Vagina (tissue), 2 donors: Measurements from ENCODE around the gene LRRC3.

ENCODE experiments used
- CTCF ChIP-seq, 3 experiments: fragments of 450-650 bp in 2 of 3; fragments of 200-600 bp in 1 of 3; sonication (generic) in 1 of 3; IDR thresholded peaks; one replicate each; pipeline ENCODE4 v1.5.1; 2017 to 2019; ENCODE audit warnings: antibody characterized with exemption in 3 of 3, mild to moderate bottlenecking in 2 of 3, moderate library complexity in 2 of 3
- POLR2A ChIP-seq, 2 donors: fragments of 450-650 bp; IDR thresholded peaks; one replicate each; pipeline ENCODE4 v1.6.1; 2017; ENCODE audit warnings: antibody characterized with exemption in 2 of 2, mild to moderate bottlenecking in 2 of 2, moderate library complexity in 2 of 2

- TF ChIP-seq CTCF (IDR thresholded peaks at IDR 0.05) (no peak), POLR2A (IDR thresholded peaks at IDR 0.05) (no peak)
Observed at GRCh38 chr21:44434936-44435635, 20.2 kb upstream of the LRRC3 start.
